Erythroblast (primary cell): ENCODE measurements around the gene AKT1S1.

Source experiments
- GATA1 ChIP-seq: IDR thresholded peaks from 2 replicates; pipeline ENCODE4 v1.6.1; 2011; ENCODE audit warnings: low read depth, mild to moderate bottlenecking, control low read depth, low read length, moderate library complexity
- POLR2A ChIP-seq: IDR thresholded peaks from 2 replicates; pipeline ENCODE4 v1.6.1; 2011; ENCODE audit warnings: mild to moderate bottlenecking, low read length

- TF ChIP-seq POLR2A (peak; percentile 88), GATA1 (no peak)
Observed at GRCh38 chr19:49850487-49851342, 26.4 kb downstream of the AKT1S1 start, which contains the start of gene PTOV1.
